ENCODE measurements around the gene ADAMTS9. TPM values are rescaled to one million over a fixed set of nuclear protein-coding genes. Genes with fewer than 3 reads are reported as not detected.

The ADAMTS9 gene
- total and polyA plus RNA-seq, 9 of the 15 experiments (the other 6 are each of a cell fraction or from before 2014, with no cell fraction given): 0.05 to 0.32 (median 0.13) TPM; not detected in 2

GRCh38 chr3:64680334-64680733, 7.5 kb downstream of the ADAMTS9 start:
- WGBS (ENCODE audit: insufficient coverage, low coverage, missing lambda C conversion rate): 0% methylated on average over 4 of the region's 4 CpGs
- Histone ChIP-seq H3K27ac (ENCODE audit: extremely low read depth, low read depth, low read length) (no peak overlapping the region), H2AFZ (ENCODE audit: low read depth, low read length) (no peak overlapping the region), H3K9me1 (ENCODE audit: control insufficient read depth, insufficient read depth, low read length) (no peaks in the 10 kb centered on the region), H3K4me1 (replicated peaks in 1 of 2; ENCODE audit: control insufficient read depth in 2 of 2, insufficient read depth in 2 of 2, low read length in 2 of 2) (no peaks in the 10 kb centered on the region; a peak in 1 of 5 replicates), H4K20me1 (replicated peaks; ENCODE audit: control insufficient read depth, insufficient read depth, low read length) (no peaks in the 10 kb centered on the region), H3K4me3 (no peak overlapping the region), H3K4me2 (ENCODE audit: insufficient read depth, low read length) (no peak overlapping the region), H3K79me2 (ENCODE audit: control insufficient read depth, insufficient read depth, low read length) (no peaks in the 10 kb centered on the region), H3K9me3 (replicated peaks; ENCODE audit: control insufficient read depth, insufficient read depth, low read depth, low read length) (no peaks in the 10 kb centered on the region), H3K27me3 (ENCODE audit: control insufficient read depth in 2 of 2, insufficient read depth in 2 of 2, low read length in 2 of 2) (peaks cover 0 to 2% of the 10 kb centered on the region in 2 experiments; a peak in 1 of 5 replicates), H3K36me3 (ENCODE audit: control insufficient read depth, insufficient read depth, low read length) (no peaks in the 10 kb centered on the region), H3K9ac (ENCODE audit: insufficient read depth in 1 of 2, low read depth in 2 of 2, low read length in 2 of 2) (no peak overlapping the region)
- in situ Hi-C loops (cut with MboI): no loop called here
- TF ChIP-seq RHOXF2B (CRISPR knock-in tag; conservative IDR thresholded peaks at IDR 0.05) (no peak), ZBTB11 (CRISPR knock-in tag; IDR thresholded peaks at IDR 0.05) (peak in 1 of 3 experiments; percentile 74; a peak in 2 of 6 replicates)
- no TSS peak for BruUV-seq (replicated peaks)
- intact Hi-C loops (cut with micrococcal nuclease): no loop called here
- no peak for FAIRE-seq
- ATAC-seq: no peak
- CTCF ChIA-PET (ENCODE audit: low intra/inter-chr PET ratio): no interaction called here
- DNase-seq (ENCODE audit: extremely low read depth in 1 of 4, low spot score in 3 of 4): no peak
- POLR2A ChIA-PET: no interaction called here

All from K562 (cell line).